Neural cell (in vitro differentiated cells): ENCODE results near the gene PCCA. TPM values are rescaled to one million over a fixed set of nuclear protein-coding genes. Genes with fewer than 3 reads are reported as not detected.

Experiments used
- H2AFZ ChIP-seq: fragments of 200-600, 300-800 bp; sonication (generic), shearing (Covaris generic); 2 replicates; pipeline ENCODE4 v1.6.0; 2014; ENCODE audit warnings: low read depth, mild to moderate bottlenecking, antibody characterized with exemption, low read length, moderate library complexity
- H3F3A ChIP-seq: fragments of 200-600 bp; shearing (Covaris generic); 2 replicates; pipeline ENCODE4 v1.6.1; 2016; ENCODE audit warnings: mild to moderate bottlenecking, moderate library complexity, mixed read lengths, antibody characterized with exemption, low read length; ENCODE audit not compliant: insufficient read depth, poor library complexity, severe bottlenecking
- H3K27ac ChIP-seq: fragments of 200-600, 300-800 bp; sonication (generic), shearing (Covaris generic); 2 replicates; pipeline ENCODE4 v1.5.1; 2014; ENCODE audit warnings: mild to moderate bottlenecking, low read length, moderate library complexity
- H3K27me3 ChIP-seq: fragments of 300-800, 200-600 bp; sonication (generic), shearing (Covaris generic); 2 replicates; pipeline ENCODE4 v1.6.0; 2014; ENCODE audit warnings: mild to moderate bottlenecking, low read depth, low read length, moderate library complexity; ENCODE audit not compliant: insufficient read depth
- H3K36me3 ChIP-seq: fragments of 300-800, 200-600 bp; sonication (generic), shearing (Covaris generic); 2 replicates; pipeline ENCODE4 v1.5.1; 2014; ENCODE audit warnings: mild to moderate bottlenecking, antibody characterized with exemption, low read length, moderate library complexity; ENCODE audit not compliant: insufficient read depth
- H3K4me2 ChIP-seq: fragments of 300-800, 200-600 bp; sonication (generic), shearing (Covaris generic); 2 replicates; pipeline ENCODE4 v1.6.0; 2014; ENCODE audit warnings: mild to moderate bottlenecking, low read length
- H3K4me3 ChIP-seq: fragments of 300-800, 200-600 bp; sonication (generic), shearing (Covaris generic); 2 replicates; pipeline ENCODE4 v1.5.1; 2014; ENCODE audit warnings: mild to moderate bottlenecking, low read length, moderate library complexity
- H3K79me2 ChIP-seq: fragments of 200-600 bp; shearing (Covaris generic); replicated peaks from 2 replicates; pipeline ENCODE4 v1.6.0; 2014; ENCODE audit warnings: mild to moderate bottlenecking, low read length, moderate library complexity; ENCODE audit not compliant: insufficient read depth
- H3K9ac ChIP-seq: fragments of 300-800, 200-600 bp; sonication (generic), shearing (Covaris generic); 2 replicates; pipeline ENCODE4 v1.6.1; 2016; ENCODE audit warnings: mild to moderate bottlenecking, low read length, mixed read lengths
- H3K9me2 ChIP-seq: fragments of 200-600 bp; shearing (Covaris generic); 2 replicates; pipeline ENCODE4 v1.6.1; 2016; ENCODE audit warnings: mild to moderate bottlenecking, low read length, mixed read lengths; ENCODE audit not compliant: insufficient read depth
- H3K9me3 ChIP-seq: fragments of 200-600, 300-800 bp; sonication (generic), shearing (Covaris generic); 2 replicates; pipeline ENCODE4 v1.6.1; 2016; ENCODE audit warnings: mild to moderate bottlenecking, mixed run types, low read length, moderate library complexity, mixed read lengths
- H4K20me1 ChIP-seq: fragments of 200-600 bp; shearing (Covaris generic); 2 replicates; pipeline ENCODE4 v1.6.1; 2016; ENCODE audit warnings: mild to moderate bottlenecking, mixed run types; ENCODE audit not compliant: insufficient read depth
- CTCF ChIP-seq: fragments of 450-650 bp; IDR thresholded peaks from 2 replicates; pipeline ENCODE4 v1.5.1; 2014; ENCODE audit warnings: antibody characterized with exemption, mild to moderate bottlenecking, moderate library complexity; ENCODE audit not compliant: poor library complexity, severe bottlenecking
- EP300 ChIP-seq: fragments of 450-650 bp; conservative IDR thresholded peaks from 2 replicates; pipeline ENCODE4 v1.6.1; 2014; ENCODE audit warnings: antibody characterized with exemption, mild to moderate bottlenecking, moderate library complexity; ENCODE audit not compliant: poor library complexity, severe bottlenecking
- EZH2 ChIP-seq: fragments of 200-600, 300-800 bp; shearing (Covaris generic), sonication (generic); IDR thresholded peaks from 2 replicates; pipeline ENCODE4 v1.6.1; 2014; ENCODE audit warnings: antibody characterized with exemption, low read length, borderline replicate concordance, mild to moderate bottlenecking; ENCODE audit not compliant: insufficient read depth, poor library complexity, severe bottlenecking
- MXI1 ChIP-seq: fragments of 450-650 bp; conservative IDR thresholded peaks from 2 replicates; pipeline ENCODE4 v1.6.1; 2014; ENCODE audit warnings: antibody characterized with exemption, mild to moderate bottlenecking; ENCODE audit not compliant: poor library complexity, severe bottlenecking
- POLR2AphosphoS5 ChIP-seq: IDR thresholded peaks from 2 replicates; pipeline ENCODE4 v1.6.1; 2012
- RAD21 ChIP-seq: fragments of 450-650 bp; conservative IDR thresholded peaks from 2 replicates; pipeline ENCODE4 v1.6.1; 2014; ENCODE audit warnings: antibody characterized with exemption, mild to moderate bottlenecking, moderate library complexity
- SMC3 ChIP-seq: fragments of 450-650 bp; conservative IDR thresholded peaks from 2 replicates; pipeline ENCODE4 v1.6.1; 2014; ENCODE audit warnings: antibody characterized with exemption, mild to moderate bottlenecking, moderate library complexity; ENCODE audit not compliant: poor library complexity
- TAF1 ChIP-seq: IDR thresholded peaks from 2 replicates; pipeline ENCODE4 v1.6.1; 2012; ENCODE audit warnings: low read depth
- polyA plus RNA-seq: library from polyadenylated mRNA; depleted of rRNA; stranded (reverse); fragments of >200 nt; gene quantifications from 2 replicates; pipeline ENCODE4 v1.2.3, GENCODE V29; 2014
- TF ChIP-seq, protein P1 (sequence below): IDR thresholded peaks from 2 replicates; pipeline ENCODE4 v1.6.1; 2012; ENCODE audit warnings: borderline replicate concordance

PCCA gene
- polyA plus RNA-seq, 1 donor from 2014 or later, result 17.0 TPM

DNA sequence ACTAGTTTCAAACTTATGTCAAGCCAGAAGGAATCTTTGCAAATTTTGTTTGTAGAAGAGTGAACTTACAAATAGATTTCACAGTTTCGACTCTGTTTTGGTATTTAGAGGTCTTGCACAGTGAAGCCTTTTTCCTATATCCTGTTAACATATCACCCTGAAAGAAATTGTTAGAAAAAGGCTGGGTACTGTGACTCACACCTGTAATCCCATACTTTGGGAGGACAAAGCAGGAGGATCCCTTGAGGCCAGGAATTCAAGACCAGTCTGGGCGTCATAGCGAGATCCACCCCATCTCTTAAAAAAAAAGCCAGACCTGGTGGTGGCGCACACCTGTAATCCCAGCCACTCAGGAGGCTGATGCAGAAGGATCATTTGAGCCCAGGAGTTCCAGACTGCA lies 275.7 kb downstream of the PCCA start:
- Histone ChIP-seq H2AFZ (no peak overlapping the region), H3F3A (no peaks in the 10 kb centered on the region), H3K79me2 (no peaks in the 10 kb centered on the region), H3K27ac (no peak overlapping the region), H3K4me3 (no peak overlapping the region), H3K36me3 (no peaks in the 10 kb centered on the region), H3K27me3 (no peaks in the 10 kb centered on the region), H3K9me3 (no peaks in the 10 kb centered on the region), H3K4me2 (no peak overlapping the region), H4K20me1 (no peaks in the 10 kb centered on the region), H3K9me2 (no peaks in the 10 kb centered on the region), H3K9ac (no peak overlapping the region)
- TF ChIP-seq CTCF, result no peak
- TF ChIP-seq TAF1, result no peak

GRCh38 chr13:100365680-100366079 lies 276.8 kb downstream of the PCCA start:
- no peak overlapping the region for H3K4me2 ChIP-seq
- no peaks in the 10 kb centered on the region for H4K20me1 ChIP-seq
- H3K4me3 ChIP-seq, result no peak overlapping the region
- H3K79me2 ChIP-seq, result no peaks in the 10 kb centered on the region
- no peaks in the 10 kb centered on the region for H3K36me3 ChIP-seq
- no peaks in the 10 kb centered on the region for H3K9me3 ChIP-seq
- no peaks in the 10 kb centered on the region for H3K9me2 ChIP-seq
- H3K27me3 ChIP-seq, result no peaks in the 10 kb centered on the region
- H3F3A ChIP-seq, result no peaks in the 10 kb centered on the region
- TF ChIP-seq SMC3, result no peak
- no peak for TF ChIP-seq POLR2AphosphoS5
- H3K27ac ChIP-seq, result no peak overlapping the region
- H3K9ac ChIP-seq, result no peak overlapping the region
- H2AFZ ChIP-seq, result no peak overlapping the region

DNA sequence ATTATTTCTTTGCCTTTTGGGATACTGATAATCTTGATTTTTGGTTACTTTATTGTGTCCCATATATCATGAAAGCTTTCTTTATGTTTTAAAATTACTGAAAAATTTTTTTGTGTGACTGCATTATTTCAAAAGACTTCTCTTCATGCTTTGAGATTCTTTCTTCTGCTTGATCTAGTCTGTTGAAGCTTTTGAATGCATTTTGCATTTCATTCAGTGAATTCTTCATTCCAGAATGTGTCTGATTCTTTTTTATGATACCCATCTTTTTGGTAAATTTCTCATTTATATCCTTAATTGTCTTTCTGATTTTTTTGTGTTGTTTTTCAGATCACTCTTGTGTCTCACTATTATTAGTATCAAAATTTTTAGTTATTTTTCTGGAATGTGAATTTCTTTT lies 289.6 kb downstream of the PCCA start:
- TF ChIP-seq, protein P1, sequence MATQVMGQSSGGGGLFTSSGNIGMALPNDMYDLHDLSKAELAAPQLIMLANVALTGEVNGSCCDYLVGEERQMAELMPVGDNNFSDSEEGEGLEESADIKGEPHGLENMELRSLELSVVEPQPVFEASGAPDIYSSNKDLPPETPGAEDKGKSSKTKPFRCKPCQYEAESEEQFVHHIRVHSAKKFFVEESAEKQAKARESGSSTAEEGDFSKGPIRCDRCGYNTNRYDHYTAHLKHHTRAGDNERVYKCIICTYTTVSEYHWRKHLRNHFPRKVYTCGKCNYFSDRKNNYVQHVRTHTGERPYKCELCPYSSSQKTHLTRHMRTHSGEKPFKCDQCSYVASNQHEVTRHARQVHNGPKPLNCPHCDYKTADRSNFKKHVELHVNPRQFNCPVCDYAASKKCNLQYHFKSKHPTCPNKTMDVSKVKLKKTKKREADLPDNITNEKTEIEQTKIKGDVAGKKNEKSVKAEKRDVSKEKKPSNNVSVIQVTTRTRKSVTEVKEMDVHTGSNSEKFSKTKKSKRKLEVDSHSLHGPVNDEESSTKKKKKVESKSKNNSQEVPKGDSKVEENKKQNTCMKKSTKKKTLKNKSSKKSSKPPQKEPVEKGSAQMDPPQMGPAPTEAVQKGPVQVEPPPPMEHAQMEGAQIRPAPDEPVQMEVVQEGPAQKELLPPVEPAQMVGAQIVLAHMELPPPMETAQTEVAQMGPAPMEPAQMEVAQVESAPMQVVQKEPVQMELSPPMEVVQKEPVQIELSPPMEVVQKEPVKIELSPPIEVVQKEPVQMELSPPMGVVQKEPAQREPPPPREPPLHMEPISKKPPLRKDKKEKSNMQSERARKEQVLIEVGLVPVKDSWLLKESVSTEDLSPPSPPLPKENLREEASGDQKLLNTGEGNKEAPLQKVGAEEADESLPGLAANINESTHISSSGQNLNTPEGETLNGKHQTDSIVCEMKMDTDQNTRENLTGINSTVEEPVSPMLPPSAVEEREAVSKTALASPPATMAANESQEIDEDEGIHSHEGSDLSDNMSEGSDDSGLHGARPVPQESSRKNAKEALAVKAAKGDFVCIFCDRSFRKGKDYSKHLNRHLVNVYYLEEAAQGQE, result no peak
- TF ChIP-seq SMC3 (no peak), RAD21 (no peak), MXI1 (no peak), POLR2AphosphoS5 (no peak), TAF1 (no peak), EP300 (no peak), CTCF (no peak), EZH2 (no peak)
- H3K79me2 ChIP-seq, result no peaks in the 10 kb centered on the region
- no peaks in the 10 kb centered on the region for H3K27me3 ChIP-seq

More for the DNA sequence above, 289.6 kb downstream of the PCCA start:
- Histone ChIP-seq H3K36me3 (no peaks in the 10 kb centered on the region), H3K9me2 (no peaks in the 10 kb centered on the region), H3K9me3 (peaks cover 7% of the 10 kb centered on the region), H3K4me2 (no peak overlapping the region), H4K20me1 (no peaks in the 10 kb centered on the region), H3K4me3 (no peak overlapping the region), H3F3A (no peaks in the 10 kb centered on the region), H2AFZ (no peak overlapping the region), H3K27ac (no peak overlapping the region), H3K9ac (no peak overlapping the region)
